ENCODE data around the gene ZFYVE26.
"Not testable (repeated sequence)": the region's sequence is repeated elsewhere in the genome, so short reads cannot be mapped to it uniquely, and the experiment has no call there.

The ZFYVE26 gene

DNA sequence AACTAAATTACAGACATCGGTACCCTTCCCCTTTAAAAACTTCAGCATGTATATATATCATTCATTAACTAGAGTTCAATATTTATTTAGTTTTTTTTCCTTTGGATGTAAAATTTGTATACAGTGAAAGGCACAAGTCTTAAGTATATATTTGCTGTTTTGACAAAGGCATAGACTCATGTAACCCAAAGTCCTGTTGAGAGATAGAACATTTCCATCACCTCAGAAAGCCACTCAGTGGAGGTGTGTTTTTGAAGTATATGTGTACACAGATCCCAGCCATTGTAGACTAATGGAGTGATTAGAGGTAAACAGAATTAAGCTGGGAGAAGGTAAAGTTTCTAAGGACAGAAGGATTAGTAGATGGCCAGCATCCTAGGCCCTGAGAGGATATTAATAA, 99.3 kb downstream of the ZFYVE26 start:
- no peak for TF ChIP-seq CTCF (IDR thresholded peaks at IDR 0.05; ENCODE audit: borderline replicate concordance, insufficient read depth, low read depth, low read length)
- H3K4me3 ChIP-seq (ENCODE audit: low read depth, low read length) = no peak overlapping the region

GRCh38 chr14:67710209-67710608, 106.2 kb downstream of the ZFYVE26 start:
- H3K4me3 ChIP-seq (ENCODE audit: low read depth, low read length) = no peak overlapping the region
- no peak for TF ChIP-seq CTCF (IDR thresholded peaks at IDR 0.05; ENCODE audit: borderline replicate concordance, insufficient read depth, low read depth, low read length)

- not testable (repeated sequence) for H3K4me3 ChIP-seq (ENCODE audit: low read depth, low read length)
Observed at GRCh38 chr14:67709796-67710195, 106.6 kb downstream of the ZFYVE26 start.

DNA sequence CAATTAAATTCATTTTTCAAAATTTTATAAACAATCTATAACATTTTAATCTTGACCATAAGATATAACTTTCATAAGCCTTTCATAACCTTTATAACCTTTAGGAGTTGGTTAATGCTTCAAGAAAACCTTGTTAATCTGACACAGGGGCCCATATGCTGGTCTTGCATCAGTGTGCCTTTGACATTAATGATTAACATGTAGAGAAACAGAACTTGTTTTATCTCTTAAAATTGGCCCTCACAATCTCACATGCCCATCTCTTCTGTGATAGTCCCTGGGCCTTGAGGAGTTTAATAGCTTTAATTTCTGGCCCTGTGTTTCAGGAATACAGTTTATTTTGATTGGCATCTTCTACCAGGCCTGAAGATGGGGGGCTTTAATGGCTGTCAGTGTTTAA, 107.0 kb downstream of the ZFYVE26 start:
- H3K4me3 ChIP-seq (ENCODE audit: low read depth, low read length) = not testable (repeated sequence)

- TF ChIP-seq CTCF (IDR thresholded peaks at IDR 0.05; ENCODE audit: borderline replicate concordance, insufficient read depth, low read depth, low read length) = no peak
- no peak overlapping the region for H3K4me3 ChIP-seq (ENCODE audit: low read depth, low read length)
Observed at GRCh38 chr14:67705211-67705610, 111.2 kb downstream of the ZFYVE26 start.

DNA sequence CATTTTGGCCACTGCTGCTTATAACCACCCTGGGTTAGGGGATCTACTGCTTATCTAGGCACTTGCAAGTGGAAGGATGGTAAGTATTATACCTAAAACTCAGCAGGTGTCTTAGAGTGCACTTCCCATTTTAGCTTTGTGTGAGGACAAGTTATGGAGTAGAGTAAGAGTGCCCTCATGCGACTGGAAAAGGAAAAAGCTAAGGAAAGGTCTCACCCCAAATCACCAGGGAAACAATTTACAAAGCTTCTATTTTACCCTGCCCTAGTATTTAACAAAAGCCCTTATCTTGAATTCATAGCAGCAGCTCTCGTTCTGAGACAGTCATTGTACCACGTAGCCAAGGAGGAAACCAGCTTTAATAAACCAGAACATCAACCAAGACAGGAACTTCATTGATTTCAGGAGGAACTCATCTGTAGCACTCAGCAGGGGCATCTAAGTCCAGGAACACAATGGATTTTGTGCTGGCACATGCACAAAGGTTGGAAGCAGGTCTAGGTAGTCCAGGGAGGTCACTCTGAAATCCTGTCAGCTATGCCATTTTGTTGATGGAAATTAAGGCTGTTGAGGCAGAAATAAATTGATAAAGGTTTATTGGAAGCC, 111.8 kb downstream of the ZFYVE26 start:
- TF ChIP-seq CTCF (IDR thresholded peaks at IDR 0.05; ENCODE audit: borderline replicate concordance, insufficient read depth, low read depth, low read length) = peak; percentile 66; the same call in 1 of the 2 replicates

DNA sequence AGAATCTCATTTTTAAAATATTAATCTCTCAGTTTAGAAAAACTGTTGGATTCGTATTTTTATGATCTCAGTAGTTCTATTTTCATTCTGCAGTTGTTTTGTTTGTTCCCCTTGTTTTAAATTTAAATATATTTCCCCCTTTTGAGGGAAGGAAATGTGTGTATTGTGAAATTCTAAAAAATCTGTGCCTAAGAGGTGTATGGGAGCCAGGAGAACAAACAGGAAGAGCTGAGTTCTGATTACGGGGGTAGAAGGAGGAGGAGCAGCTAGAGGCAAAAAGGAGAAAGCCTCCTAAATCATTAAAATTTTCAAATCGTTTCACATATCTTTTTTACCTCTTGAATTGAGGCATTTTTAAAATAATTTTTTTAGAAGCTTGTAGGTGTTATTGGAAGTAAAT, 112.4 kb downstream of the ZFYVE26 start:
- TF ChIP-seq CTCF (IDR thresholded peaks at IDR 0.05; ENCODE audit: borderline replicate concordance, insufficient read depth, low read depth, low read length) = no peak
- no peak overlapping the region for H3K4me3 ChIP-seq (ENCODE audit: low read depth, low read length)

More for the DNA sequence above, 111.8 kb downstream of the ZFYVE26 start:
- H3K4me3 ChIP-seq (ENCODE audit: low read depth, low read length) = no peak overlapping the region

DNA sequence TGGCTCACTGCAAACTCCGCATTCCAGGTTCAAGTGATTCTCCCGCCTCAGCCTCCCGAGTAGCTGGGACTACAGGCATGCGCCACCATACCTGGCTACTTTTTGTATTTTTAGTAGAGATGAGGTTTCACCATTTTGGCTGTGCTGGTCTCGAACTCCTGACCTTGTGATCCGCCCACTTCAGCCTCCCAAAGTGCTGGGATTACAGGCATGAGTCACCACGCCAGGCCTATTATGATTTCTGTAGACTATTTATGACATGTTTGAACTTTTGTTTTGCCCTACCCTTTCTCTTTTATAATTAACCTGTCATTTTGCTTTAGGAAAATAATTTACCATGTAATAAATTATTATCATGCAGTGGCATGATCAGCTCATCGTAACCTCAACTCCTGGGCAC, 114.9 kb downstream of the ZFYVE26 start, which contains the start of gene RDH12:
Gene RDH12 (plus strand): TSS at position 395 of the 400 bp plus-strand sequence. CDS start 20,757 bp downstream, outside the sequence.
- not testable (repeated sequence) for H3K4me3 ChIP-seq (ENCODE audit: low read depth, low read length)

DNA sequence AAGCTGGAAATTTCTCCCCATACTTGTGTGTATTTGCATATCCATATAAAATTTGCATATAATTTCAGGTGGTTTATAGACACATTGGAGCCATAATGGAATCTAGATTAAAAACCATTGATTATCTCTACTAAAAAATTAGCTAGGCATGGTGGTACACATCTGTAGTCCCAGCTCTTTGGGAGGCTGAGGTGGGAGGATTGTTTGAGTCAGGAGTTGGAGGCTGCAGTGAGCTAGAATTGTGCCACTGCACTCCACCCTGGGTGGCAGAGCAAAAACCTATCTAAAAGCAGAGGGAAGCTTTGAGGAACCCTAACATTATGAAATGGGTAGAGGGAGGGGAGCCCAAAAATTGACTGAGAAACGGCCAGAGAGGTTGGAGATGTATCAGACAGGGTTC, 118.2 kb downstream of the ZFYVE26 start:
- TF ChIP-seq CTCF (IDR thresholded peaks at IDR 0.05; ENCODE audit: borderline replicate concordance, insufficient read depth, low read depth, low read length) = no peak
- no peak overlapping the region for H3K4me3 ChIP-seq (ENCODE audit: low read depth, low read length)

Measured in GM12875 (cell line).